Erythroblast (primary cell): ENCODE results near the gene LEAP2.

Experiments used
- GATA1 ChIP-seq: IDR thresholded peaks from 2 replicates; pipeline ENCODE4 v1.6.1; 2011; ENCODE audit warnings: low read depth, mild to moderate bottlenecking, control low read depth, low read length, moderate library complexity
- POLR2A ChIP-seq: IDR thresholded peaks from 2 replicates; pipeline ENCODE4 v1.6.1; 2011; ENCODE audit warnings: mild to moderate bottlenecking, low read length

DNA sequence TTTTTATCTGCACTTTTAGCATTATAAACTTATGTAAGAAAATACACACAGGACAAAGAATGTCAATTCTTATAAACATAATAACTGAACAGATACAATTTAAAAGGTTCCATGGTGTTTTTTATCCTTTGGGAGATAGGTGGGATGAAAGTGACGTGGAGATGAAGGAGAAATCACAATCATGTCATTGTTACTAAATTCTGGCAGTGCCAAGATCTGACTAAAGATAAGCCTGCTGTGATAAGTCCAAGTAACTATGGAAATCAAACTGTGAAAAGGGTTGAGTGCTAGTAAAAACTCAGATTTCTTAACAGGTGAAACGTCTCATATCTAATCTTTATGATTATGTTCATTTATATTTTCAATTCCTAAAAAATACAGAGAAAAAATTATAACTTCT lies 11.1 kb downstream of the LEAP2 start:
- no peak for TF ChIP-seq POLR2A
- no peak for TF ChIP-seq GATA1
